HG03280 (cell line): ENCODE results near the gene HBG2.
A peak's percentile ranks its signal among the peaks of the same experiment; 100 is the strongest.
"Not testable (repeated sequence)": the region's sequence is repeated elsewhere in the genome, so short reads cannot be mapped to it uniquely, and the experiment has no call there.

Source experiments
- ATAC-seq: cut with Tn5 transposase; IDR thresholded peaks from one replicate; pipeline ENCODE4 v1.9.1; 2021; ENCODE audit warnings: mild to moderate bottlenecking, moderate library complexity; ENCODE audit not compliant: unreplicated experiment

HBG2 gene

DNA sequence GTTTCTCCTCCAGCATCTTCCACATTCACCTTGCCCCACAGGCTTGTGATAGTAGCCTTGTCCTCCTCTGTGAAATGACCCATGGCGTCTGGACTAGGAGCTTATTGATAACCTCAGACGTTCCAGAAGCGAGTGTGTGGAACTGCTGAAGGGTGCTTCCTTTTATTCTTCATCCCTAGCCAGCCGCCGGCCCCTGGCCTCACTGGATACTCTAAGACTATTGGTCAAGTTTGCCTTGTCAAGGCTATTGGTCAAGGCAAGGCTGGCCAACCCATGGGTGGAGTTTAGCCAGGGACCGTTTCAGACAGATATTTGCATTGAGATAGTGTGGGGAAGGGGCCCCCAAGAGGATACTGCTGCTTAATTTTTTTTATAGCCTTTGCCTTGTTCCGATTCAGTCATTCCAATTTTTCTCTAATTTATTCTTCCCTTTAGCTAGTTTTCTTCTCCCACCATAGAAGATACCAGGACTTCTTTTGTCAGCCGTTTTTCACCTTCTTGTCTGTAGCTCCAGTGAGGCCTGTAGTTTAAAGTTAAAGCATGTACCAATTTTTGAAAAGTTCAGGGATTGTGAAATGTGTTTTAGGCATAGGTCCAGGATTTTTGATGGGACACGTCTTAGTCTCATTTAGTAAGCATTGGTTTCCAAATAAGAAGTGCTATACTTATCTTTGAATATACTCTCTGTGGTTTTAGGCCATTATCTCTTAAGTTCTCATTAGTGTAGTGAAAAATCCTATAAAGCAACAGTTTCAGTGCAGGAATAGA, at the start of gene HBG2:
HBG2 (minus strand) TSS at position 136 of the 768 bp plus-strand sequence; CDS start at position 83, 53 bp downstream.
- ATAC-seq, result not testable (repeated sequence)

DNA sequence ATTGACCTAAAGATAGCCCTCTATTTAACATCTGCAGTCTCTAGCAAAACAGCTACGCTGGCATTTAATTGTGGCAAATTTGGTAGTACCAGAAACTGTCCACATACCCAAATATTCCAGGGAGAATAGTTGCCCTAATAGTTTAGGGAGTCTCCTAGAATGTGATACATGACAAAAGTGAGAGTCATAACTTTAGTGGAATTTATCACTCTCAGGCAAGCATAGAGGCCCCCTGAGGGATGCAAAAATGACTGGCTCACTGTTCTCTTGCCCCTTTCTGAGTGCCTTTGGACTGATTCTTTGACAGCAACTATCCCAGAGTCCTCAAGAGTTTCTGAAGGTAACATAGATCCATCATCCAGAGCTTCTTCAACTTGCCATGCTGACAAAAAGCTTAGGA, 49.5 kb upstream of the HBG2 start:
- no peak for ATAC-seq

- ATAC-seq, result no peak
Measured at GRCh38 chr11:5303626-5304025, 49.0 kb upstream of the HBG2 start.

DNA sequence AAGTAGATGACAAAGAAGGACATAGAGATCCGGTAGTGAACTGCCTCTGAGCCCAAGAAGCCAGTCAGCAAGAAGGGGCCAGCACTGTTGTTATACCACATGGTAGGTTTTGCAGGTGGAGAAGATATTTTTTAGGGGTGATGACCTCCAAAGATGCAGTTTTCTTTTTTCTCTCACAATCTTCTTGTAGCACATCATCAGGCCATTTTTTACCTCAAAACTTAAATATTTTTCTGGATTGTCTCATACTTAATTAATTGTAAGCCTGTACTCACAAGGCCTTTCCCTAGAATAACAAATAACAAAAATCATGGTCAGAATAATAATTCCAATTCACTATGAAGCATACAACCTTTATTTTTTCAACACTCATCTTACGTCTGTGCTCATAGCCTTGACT, 47.3 kb upstream of the HBG2 start, which contains the start of gene OR51B4:
OR51B4 (minus strand) TSS at position 101 of the 400 bp plus-strand sequence; CDS start at position 101, 0 bp downstream.
- no peak for ATAC-seq

- no peak for ATAC-seq
Measured at GRCh38 chr11:5300251-5300650, 45.7 kb upstream of the HBG2 start.

DNA sequence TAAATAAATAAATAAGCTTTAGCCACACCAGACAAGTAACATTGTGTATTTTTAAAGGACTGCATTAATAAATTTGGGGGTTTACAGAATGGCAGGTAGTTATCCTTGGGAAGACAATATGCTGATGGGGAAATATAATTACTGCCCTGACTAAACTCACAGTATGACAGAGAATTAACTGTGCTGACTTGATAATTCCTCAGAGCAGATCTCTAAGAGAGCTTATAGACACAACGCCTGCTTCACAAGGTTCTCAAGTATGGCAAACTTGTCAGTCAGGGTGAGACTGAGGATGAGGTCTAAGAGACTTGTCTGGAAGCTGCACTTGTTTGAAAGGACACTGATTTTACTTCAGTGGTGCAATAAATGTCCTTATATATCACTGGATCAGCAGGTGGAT, 43.9 kb upstream of the HBG2 start:
- no peak for ATAC-seq

GRCh38 chr11:5297721-5298323, 43.2 kb upstream of the HBG2 start:
- no peak for ATAC-seq

- not testable (repeated sequence) for ATAC-seq
Measured at GRCh38 chr11:5294342-5294995, 39.9 kb upstream of the HBG2 start.

DNA sequence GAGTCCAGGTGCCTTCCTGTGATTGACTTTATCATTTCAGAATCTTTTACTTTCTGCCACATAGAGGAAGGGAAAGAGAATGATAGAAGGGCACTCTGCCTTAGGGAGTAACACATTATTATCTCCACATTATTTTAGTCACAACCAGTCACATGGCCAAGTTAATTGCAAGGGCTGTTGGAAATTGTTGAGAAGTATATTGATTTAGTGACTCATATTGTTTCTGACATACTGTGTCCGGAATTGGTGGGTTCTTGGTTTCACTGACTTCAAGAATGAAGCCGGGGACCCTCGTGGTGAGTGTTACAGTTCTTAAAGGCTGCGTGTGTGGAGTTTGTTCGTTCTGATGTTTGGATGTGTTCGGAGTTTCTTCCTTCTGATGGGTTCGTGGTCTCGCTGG, 38.4 kb upstream of the HBG2 start:
- no peak for ATAC-seq

GRCh38 chr11:5291207-5291838, 36.7 kb upstream of the HBG2 start:
- ATAC-seq, result peak; percentile 96

GRCh38 chr11:5290106-5290505, 35.5 kb upstream of the HBG2 start:
- no peak for ATAC-seq

- ATAC-seq, result no peak
Measured at GRCh38 chr11:5289696-5290095, 35.1 kb upstream of the HBG2 start.

- no peak for ATAC-seq
Measured at GRCh38 chr11:5288906-5289550, 34.4 kb upstream of the HBG2 start.

DNA sequence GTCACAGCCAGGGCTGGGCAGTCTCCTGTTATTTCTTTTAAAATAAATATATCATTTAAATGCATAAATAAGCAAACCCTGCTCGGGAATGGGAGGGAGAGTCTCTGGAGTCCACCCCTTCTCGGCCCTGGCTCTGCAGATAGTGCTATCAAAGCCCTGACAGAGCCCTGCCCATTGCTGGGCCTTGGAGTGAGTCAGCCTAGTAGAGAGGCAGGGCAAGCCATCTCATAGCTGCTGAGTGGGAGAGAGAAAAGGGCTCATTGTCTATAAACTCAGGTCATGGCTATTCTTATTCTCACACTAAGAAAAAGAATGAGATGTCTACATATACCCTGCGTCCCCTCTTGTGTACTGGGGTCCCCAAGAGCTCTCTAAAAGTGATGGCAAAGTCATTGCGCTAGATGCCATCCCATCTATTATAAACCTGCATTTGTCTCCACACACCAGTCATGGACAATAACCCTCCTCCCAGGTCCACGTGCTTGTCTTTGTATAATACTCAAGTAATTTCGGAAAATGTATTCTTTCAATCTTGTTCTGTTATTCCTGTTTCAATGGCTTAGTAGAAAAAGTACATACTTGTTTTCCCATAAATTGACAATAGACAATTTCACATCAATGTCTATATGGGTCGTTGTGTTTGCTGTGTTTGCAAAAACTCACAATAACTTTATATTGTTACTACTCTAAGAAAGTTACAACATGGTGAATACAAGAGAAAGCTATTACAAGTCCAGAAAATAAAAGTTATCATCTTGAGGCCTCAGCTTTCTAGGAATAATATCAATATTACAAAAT, 33.7 kb upstream of the HBG2 start:
- ATAC-seq, result no peak

GRCh38 chr11:5286901-5287300, 32.3 kb upstream of the HBG2 start:
- no peak for ATAC-seq

- ATAC-seq, result no peak
Measured at GRCh38 chr11:5286351-5286750, 31.8 kb upstream of the HBG2 start.

DNA sequence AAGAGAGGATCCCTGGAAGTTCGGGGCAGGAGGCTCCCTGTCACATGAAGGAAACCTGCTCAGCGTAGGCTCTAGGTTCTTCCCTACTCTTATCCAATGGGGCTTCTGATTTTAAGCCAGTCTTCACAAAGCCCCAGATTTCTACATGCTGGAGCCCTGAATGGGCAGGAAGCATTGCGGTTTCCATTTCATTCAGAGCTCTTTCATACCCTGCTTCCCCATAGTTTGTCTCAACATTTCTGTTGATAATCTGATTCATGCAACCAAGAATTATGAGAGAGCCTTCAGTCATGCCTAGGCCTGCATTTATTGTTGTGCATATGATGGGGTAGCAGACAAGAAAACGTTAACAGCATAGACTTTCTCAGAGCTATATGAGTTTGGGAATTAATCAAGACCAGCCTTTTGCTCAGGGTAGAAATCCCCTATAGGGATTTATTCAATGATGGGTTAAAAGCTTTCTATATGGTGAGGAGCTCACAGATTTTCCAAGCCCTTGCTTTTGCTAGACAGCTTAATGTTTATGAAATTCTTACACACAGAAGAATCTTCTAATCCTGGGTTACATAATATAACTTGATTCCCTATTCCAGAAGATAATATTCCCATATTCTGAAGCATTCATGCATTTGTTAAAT, 31.2 kb upstream of the HBG2 start:
- no peak for ATAC-seq

- no peak for ATAC-seq
Measured at GRCh38 chr11:5284637-5285036, 30.1 kb upstream of the HBG2 start.

- no peak for ATAC-seq
Measured at GRCh38 chr11:5283882-5284281, 29.3 kb upstream of the HBG2 start.

DNA sequence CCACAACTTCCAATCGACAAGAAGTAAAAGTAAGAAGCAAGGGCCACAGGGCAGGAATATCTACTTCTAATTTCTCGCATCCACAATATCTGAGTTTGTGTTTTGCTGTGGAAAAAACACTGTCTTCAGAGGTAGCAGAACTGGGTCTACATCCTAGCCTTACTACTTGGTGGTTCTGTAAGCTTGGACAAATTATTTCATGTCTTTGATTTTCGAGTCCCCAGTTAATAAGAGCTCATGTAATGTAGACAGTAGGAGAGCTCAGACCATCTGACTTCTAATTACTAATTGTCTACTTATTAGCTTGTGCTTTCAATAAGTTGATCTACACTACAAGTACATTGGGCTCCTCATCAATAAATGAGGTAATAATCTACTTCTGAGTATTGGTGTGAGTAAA, 28.5 kb upstream of the HBG2 start:
- no peak for ATAC-seq
